NCI-H526 (cell line): ENCODE results near the gene EHF.
"Not testable (repeated sequence)": the region's sequence is repeated elsewhere in the genome, so short reads cannot be mapped to it uniquely, and the experiment has no call there.

Experiments
- DNase-seq, 2 experiments: peaks; one replicate each; lab custom pipeline; 2025; lab: John Stamatoyannopoulos, UW

Gene EHF

GRCh38 chr11:34620820-34621792 is at the start of gene EHF:
Gene EHF, plus strand, starts transcription at chr11:34621093. Its CDS starts 21,538 bp downstream, at chr11:34642631.
- DNase-seq = peak; percentile 95 to 96

- no peak for DNase-seq
These were observed 47.4 kb upstream of the EHF start for GRCh38 chr11:34573537-34573936.

GRCh38 chr11:34575261-34575660 is 45.6 kb upstream of the EHF start:
- DNase-seq = no peak

- no peak for DNase-seq
These were observed 45.2 kb upstream of the EHF start for GRCh38 chr11:34575671-34576070.

DNA sequence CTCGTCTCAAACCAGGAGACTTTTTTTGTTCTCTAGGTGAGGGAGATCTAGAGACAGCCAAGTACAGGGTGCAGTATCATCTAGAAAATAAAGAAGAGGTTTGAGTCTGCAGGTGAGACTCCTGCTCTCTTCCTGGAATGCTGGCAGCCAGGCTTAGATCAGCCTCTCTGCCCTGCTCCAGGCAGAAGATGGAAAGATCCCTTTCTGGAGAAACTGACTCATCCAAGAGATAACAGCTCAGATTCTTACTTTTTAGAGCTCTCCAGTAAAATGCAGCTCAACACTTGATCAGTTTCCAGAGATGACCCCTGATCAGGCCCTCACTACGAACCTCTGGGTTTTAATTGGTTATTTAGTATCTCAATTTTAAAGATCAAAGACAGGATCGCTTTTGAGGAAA is 44.6 kb upstream of the EHF start:
- no peak for DNase-seq

- DNase-seq = no peak
These were observed 37.1 kb upstream of the EHF start for GRCh38 chr11:34583818-34584217.

- no peak for DNase-seq
These were observed 35.6 kb upstream of the EHF start for GRCh38 chr11:34585304-34585734.

DNA sequence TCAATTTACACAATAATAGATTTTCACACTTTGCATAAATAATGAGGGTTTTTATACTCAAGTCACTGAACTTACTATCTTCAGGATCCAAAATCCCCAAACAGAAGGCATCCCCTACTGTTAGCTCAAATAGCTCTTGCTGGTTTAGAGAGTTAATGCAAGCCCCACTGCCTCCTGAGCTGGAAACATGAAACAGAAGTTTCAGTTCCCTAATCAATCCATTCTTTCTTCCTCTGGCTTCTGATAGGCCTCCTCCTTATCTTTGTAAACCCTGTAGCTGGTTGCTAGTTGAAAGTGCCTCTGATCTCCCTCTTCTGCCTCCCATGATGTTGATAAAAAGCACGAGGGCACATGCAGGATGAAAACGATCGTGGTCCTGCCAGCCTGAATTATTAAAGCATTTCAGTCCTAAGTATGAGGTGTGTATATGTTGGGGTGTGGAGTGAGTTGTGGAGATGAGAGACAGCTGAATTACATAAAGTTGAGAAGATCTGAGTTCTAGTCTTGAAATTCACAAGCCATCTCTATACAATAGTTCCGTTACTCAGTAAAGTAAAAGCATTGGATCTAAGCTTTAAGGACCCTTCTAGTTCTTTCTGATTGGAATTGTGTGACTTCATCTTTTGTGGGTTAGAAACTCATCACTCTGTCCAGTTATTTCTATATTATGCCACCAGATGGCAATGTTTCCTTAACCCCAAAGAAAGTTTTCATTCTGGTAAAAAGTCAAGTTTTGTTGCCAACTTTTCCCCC is 35.0 kb upstream of the EHF start:
- DNase-seq = peak; percentile 62 to 79

- peak in 1 of 2 experiments; percentile 23 for DNase-seq
These were observed 34.2 kb upstream of the EHF start for GRCh38 chr11:34586488-34587281.

DNA sequence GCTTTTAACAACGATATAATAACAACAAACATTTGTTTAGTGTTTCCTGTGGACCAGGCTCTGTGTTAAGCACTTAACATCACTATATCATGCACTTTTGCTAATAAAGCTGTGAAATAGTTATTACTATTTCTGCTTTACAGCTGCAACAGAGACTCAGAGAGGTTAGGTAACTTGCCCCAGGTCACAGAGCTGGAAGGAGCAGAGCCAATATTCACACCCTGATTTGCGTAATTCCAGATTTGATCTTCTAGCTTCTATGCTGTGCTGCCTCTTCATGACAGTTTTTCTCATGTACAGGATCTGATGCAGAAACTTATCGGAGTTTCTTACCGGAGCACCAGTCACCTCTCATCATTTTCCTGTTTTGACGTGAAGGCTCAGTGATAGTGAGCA is 33.6 kb upstream of the EHF start:
- no peak for DNase-seq

DNA sequence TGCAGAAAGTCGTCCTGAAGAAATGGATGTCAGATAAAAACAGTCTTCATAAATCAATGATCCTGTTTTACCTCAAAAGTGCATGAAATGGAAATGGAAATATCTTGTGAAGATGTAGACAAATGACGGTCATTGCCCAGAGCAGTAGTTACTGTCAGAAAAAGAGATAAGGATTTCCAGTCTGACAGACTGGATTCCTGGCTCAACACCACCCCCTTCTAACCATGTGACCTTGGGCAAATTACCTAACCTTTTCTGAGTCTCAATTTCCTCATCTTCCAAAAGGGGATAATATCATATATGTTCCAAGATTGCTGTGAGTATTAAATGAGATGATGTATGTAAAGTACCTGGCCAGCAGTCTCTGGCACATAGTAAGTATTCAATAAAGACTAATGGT is 32.9 kb upstream of the EHF start:
- no peak for DNase-seq

GRCh38 chr11:34588701-34589100 is 32.2 kb upstream of the EHF start:
- no peak for DNase-seq

DNA sequence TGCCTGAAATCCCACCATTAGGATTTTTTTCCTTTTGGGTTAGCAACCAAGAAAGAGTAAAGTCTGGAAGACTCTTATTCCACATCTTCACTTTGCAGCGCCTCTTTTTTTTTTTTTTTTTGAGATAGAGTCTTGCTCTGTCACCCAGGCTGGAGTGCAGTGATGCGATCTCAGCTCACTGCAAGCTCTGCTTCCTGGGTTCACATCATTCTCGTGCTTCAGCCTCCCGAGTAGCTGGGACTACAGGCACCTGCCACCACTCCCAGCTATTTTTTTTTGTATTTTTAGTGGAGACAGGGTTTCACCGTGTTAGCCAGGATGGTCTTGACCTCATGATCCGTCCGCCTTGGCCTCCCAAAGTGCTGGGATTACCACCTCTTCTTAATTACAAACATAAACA is 31.7 kb upstream of the EHF start:
- not testable (repeated sequence) for DNase-seq

GRCh38 chr11:34593085-34593484 is 27.8 kb upstream of the EHF start:
- DNase-seq = no peak

- no peak for DNase-seq
These were observed 26.3 kb upstream of the EHF start for GRCh38 chr11:34594603-34595002.

GRCh38 chr11:34595391-34595790 is 25.5 kb upstream of the EHF start:
- DNase-seq = no peak

DNA sequence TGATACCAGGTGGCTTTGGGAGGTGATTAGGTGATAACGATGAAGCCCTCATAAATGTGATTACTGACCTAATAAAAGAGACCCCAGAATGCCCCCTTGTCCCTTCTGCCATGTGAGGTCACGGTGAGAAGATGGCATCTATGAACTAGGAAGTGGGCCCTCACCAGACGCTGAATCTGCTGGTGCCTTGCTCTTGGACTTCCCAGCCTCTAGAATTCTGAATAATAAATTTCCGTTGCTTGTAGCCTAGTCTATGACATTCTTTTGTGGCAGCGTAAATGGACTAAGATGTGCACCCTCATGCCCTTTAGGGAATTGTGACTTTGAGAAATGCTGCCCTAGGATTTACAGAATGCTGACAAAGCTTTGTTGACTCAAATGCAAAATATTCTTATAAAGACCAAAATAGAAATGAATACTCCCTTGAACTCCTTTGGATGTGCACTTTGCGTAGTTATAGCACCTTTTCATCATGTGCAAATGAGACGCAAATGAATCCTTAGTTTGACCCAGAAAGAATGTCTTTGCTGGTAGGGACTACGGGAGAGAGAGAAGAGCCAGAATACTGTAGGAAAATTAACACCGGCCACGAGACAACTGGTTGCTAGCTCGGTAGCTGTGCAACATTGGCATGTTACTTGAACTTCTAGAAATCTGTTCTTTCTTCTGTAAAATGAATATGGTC is 24.8 kb upstream of the EHF start:
- DNase-seq = peak; percentile 97 to 99

DNA sequence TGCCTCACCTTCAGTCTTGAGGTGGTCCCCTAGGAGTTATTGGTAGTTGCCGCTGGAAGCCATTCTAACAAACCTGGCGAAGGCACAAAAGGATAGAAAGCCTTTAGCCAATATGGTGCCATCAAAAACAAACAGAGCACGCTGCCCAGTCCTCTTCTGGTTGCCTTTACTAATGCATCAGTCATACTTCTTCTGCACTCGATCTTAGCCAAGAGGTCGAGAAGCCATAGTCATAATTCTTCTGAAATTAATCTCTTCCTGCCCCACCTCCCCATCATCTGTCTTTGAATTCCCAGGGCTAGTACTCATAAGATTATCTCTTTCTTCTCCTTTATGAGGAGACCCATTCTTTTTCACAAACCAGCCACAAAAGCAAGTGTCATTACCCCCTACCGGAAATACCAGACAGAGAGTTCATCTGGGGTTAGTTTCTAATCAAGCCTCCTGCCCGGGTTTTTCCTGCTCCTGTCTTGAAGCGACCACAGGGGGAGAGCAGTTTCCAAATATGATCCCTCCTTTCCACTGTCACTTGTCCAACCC is 21.4 kb upstream of the EHF start:
- DNase-seq = no peak

GRCh38 chr11:34600339-34601084 is 20.4 kb upstream of the EHF start:
- peak; percentile 13 to 36 for DNase-seq

DNA sequence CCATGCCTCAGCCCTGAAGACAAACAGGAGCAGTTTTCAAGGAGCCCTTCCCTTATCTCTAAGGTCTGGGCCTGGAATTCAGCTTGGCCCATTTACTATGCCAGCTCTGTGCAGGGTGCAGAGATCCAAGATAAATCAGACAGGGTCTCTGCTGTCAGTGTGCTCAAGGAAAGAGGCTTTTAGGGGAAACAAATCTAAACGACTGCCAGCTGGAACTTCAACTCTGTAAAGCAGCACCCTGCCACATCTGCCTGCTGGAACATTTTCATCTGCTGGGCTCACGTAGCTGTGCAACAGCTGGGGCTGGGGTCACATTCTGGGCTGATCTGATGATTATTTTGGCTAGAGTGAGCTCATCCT is 19.8 kb upstream of the EHF start:
- no peak for DNase-seq

- no peak for DNase-seq
These were observed 19.3 kb upstream of the EHF start for GRCh38 chr11:34601609-34602008.
